ENCODE measurements around the gene CCR3. TPM values are rescaled to one million over a fixed set of nuclear protein-coding genes. Genes with fewer than 3 reads are reported as not detected.

Gene CCR3
- total RNA-seq, 1 donor from 2014 or later: not detected

- peaks cover 7% of the 10 kb centered on the region for H3K36me3 Mint-ChIP-seq (ENCODE audit: low read depth)
- no peaks in the 10 kb centered on the region for H3K27me3 Mint-ChIP-seq (ENCODE audit: low read depth)
- H3K4me3 Mint-ChIP-seq: no peak overlapping the region
- no peaks in the 10 kb centered on the region for H3K4me1 Mint-ChIP-seq
- DNase-seq (ENCODE audit: low read depth, low spot score): no peak
- H3K27ac Mint-ChIP-seq (ENCODE audit: unreplicated experiment): no peak overlapping the region
- peaks cover 11% of the 10 kb centered on the region for H3K9me3 Mint-ChIP-seq
- TF ChIP-seq CTCF (conservative IDR thresholded peaks at IDR 0.05): no peak
Measured at GRCh38 chr3:46281551-46281950, 39.3 kb downstream of the CCR3 start.

- Mint-ChIP-seq H3K36me3 (ENCODE audit: low read depth) (peaks cover 7% of the 10 kb centered on the region), H3K9me3 (peaks cover 11% of the 10 kb centered on the region), H3K4me1 (no peaks in the 10 kb centered on the region), H3K27me3 (ENCODE audit: low read depth) (no peaks in the 10 kb centered on the region), H3K4me3 (no peak overlapping the region), H3K27ac (ENCODE audit: unreplicated experiment) (no peak overlapping the region)
- no peak for TF ChIP-seq CTCF (conservative IDR thresholded peaks at IDR 0.05)
- DNase-seq (ENCODE audit: low read depth, low spot score): no peak
Measured at GRCh38 chr3:46282041-46282440, 39.8 kb downstream of the CCR3 start.

- Mint-ChIP-seq H3K27me3 (ENCODE audit: low read depth) (no peaks in the 10 kb centered on the region), H3K4me3 (no peak overlapping the region), H3K27ac (ENCODE audit: unreplicated experiment) (no peak overlapping the region), H3K9me3 (peaks cover 9% of the 10 kb centered on the region), H3K36me3 (ENCODE audit: low read depth) (peaks cover 4% of the 10 kb centered on the region), H3K4me1 (no peaks in the 10 kb centered on the region)
- no peak for DNase-seq (ENCODE audit: low read depth, low spot score)
- no peak for TF ChIP-seq CTCF (conservative IDR thresholded peaks at IDR 0.05)
Measured at GRCh38 chr3:46282696-46283095, 40.4 kb downstream of the CCR3 start.

- Mint-ChIP-seq H3K4me3 (no peak overlapping the region), H3K9me3 (peaks cover 9% of the 10 kb centered on the region), H3K4me1 (no peaks in the 10 kb centered on the region), H3K36me3 (ENCODE audit: low read depth) (peaks cover 4% of the 10 kb centered on the region), H3K27me3 (ENCODE audit: low read depth) (no peaks in the 10 kb centered on the region), H3K27ac (ENCODE audit: unreplicated experiment) (no peak overlapping the region)
- no peak for TF ChIP-seq CTCF (conservative IDR thresholded peaks at IDR 0.05)
- no peak for DNase-seq (ENCODE audit: low read depth, low spot score)
Measured at GRCh38 chr3:46283881-46284450, 41.7 kb downstream of the CCR3 start.

GRCh38 chr3:46284981-46285683 lies 42.9 kb downstream of the CCR3 start:
- Mint-ChIP-seq H3K27me3 (ENCODE audit: low read depth) (no peaks in the 10 kb centered on the region), H3K27ac (ENCODE audit: unreplicated experiment) (no peak overlapping the region), H3K36me3 (ENCODE audit: low read depth) (no peaks in the 10 kb centered on the region), H3K9me3 (peaks cover under 1% of the 10 kb centered on the region), H3K4me1 (no peaks in the 10 kb centered on the region), H3K4me3 (no peak overlapping the region)
- TF ChIP-seq CTCF (conservative IDR thresholded peaks at IDR 0.05): no peak
- no peak for DNase-seq (ENCODE audit: low read depth, low spot score)
